Loucy (cell line): ENCODE measurements around the gene ADAM11.

Experiments used
- H2AFZ ChIP-seq: fragments of 200-600 bp; sonication (generic); 2 replicates; pipeline ENCODE4 v1.6.0; 2016; ENCODE audit warnings: antibody characterized with exemption, mild to moderate bottlenecking, low read length, moderate library complexity
- H3F3A ChIP-seq: fragments of 200-600 bp; 2 replicates; pipeline ENCODE4 v1.6.0; 2016; ENCODE audit warnings: antibody characterized with exemption, low read depth, mild to moderate bottlenecking
- H3K27me3 ChIP-seq: fragments of 200-600 bp; sonication (generic); 2 replicates; pipeline ENCODE4 v1.6.1; 2014; ENCODE audit warnings: low read length, mild to moderate bottlenecking; ENCODE audit not compliant: insufficient read depth, poor library complexity, severe bottlenecking
- H3K36me3 ChIP-seq: fragments of 200-600 bp; sonication (generic); 2 replicates; pipeline ENCODE4 v1.6.1; 2016; ENCODE audit warnings: low read length; ENCODE audit not compliant: insufficient read depth
- H3K4me1 ChIP-seq: fragments of 200-600 bp; sonication (generic); 2 replicates; pipeline ENCODE4 v1.5.1; 2014; ENCODE audit warnings: low read length, mild to moderate bottlenecking; ENCODE audit not compliant: insufficient read depth, poor library complexity, severe bottlenecking
- H3K4me2 ChIP-seq: fragments of 200-600 bp; sonication (generic); 2 replicates; pipeline ENCODE4 v1.6.0; 2014; ENCODE audit warnings: antibody characterized with exemption, low read length, low read depth, mild to moderate bottlenecking; ENCODE audit not compliant: poor library complexity, severe bottlenecking
- H3K4me3 ChIP-seq: fragments of 200-600 bp; sonication (generic); 2 replicates; pipeline ENCODE4 v1.5.1; 2014; ENCODE audit warnings: low read length, mild to moderate bottlenecking, mixed read lengths; ENCODE audit not compliant: poor library complexity, severe bottlenecking
- H3K79me2 ChIP-seq: fragments of 200-600 bp; sonication (generic); 2 replicates; pipeline ENCODE4 v1.6.1; 2014; ENCODE audit warnings: low read length; ENCODE audit not compliant: insufficient read depth
- H3K9ac ChIP-seq: fragments of 200-600 bp; sonication (generic); 2 replicates; pipeline ENCODE4 v1.6.0; 2014; ENCODE audit warnings: mild to moderate bottlenecking, low read depth, low read length, moderate library complexity; ENCODE audit not compliant: poor library complexity, severe bottlenecking
- H3K9me2 ChIP-seq: fragments of 200-600 bp; sonication (generic); replicated peaks from 2 replicates; pipeline ENCODE4 v1.6.1; 2016; ENCODE audit warnings: low read depth, low read length, mixed read lengths
- H3K9me3 ChIP-seq: fragments of 200-600 bp; sonication (generic); 2 replicates; pipeline ENCODE4 v1.6.1; 2014; ENCODE audit warnings: mild to moderate bottlenecking, antibody characterized with exemption, low read length, low read depth; ENCODE audit not compliant: insufficient read depth
- H4K20me1 ChIP-seq: fragments of 200-600 bp; sonication (generic); 2 replicates; pipeline ENCODE4 v1.6.0; 2014; ENCODE audit warnings: antibody characterized with exemption, low read length, mild to moderate bottlenecking; ENCODE audit not compliant: insufficient read depth, poor library complexity, severe bottlenecking
- CTCF ChIP-seq: fragments of 200-600 bp; sonication (generic); conservative IDR thresholded peaks from 2 replicates; pipeline ENCODE4 v1.5.1; 2014; ENCODE audit warnings: mild to moderate bottlenecking, antibody characterized with exemption, low read length
- EZH2phosphoT487 ChIP-seq: fragments of 200-600 bp; IDR thresholded peaks from 2 replicates; pipeline ENCODE4 v1.6.1; 2018; ENCODE audit warnings: antibody characterized with exemption, mild to moderate bottlenecking, moderate library complexity, borderline replicate concordance

The ADAM11 gene

DNA sequence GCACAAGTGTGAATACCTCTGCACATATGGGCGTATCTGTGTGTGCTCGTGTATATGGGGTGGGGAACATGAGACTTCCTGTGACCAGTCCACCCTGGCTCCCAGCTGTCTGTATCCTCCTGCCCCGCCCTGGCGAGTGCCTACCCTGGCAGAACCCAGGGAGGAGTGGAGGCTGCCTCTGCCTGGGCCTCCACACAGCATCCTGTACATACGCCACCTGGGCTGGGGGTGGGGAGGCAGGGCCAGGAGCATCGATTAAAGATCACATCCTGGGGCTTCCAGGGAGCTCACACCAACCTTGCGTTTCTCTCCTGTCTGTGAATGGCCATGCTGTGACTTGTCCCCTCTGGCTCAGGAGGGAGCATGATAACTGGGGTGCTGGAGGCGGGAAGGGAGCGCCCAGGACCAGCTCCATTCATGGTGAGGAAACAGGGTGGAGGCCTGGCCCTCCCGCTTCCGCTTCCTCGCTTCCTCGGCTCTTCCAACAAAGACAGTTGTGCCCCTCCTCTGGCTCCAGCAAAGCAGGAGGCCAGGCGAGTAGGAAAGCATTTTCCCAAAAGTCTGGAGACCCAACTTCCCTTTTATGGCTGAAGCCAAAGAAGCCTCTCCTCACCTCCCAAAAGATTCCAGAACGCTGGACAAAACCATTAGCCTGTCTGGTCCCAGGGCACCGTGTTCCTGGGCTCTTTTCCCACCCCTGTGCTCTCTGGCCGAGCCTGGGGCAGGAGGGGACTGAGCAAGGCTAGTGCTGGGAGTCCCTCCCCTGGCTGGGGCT is 22.9 kb downstream of the ADAM11 start:
- H3K27me3 ChIP-seq = no peaks in the 10 kb centered on the region
- no peaks in the 10 kb centered on the region for H3F3A ChIP-seq
- no peaks in the 10 kb centered on the region for H3K9me3 ChIP-seq
- H3K4me1 ChIP-seq = no peaks in the 10 kb centered on the region
- no peak for TF ChIP-seq EZH2phosphoT487
- no peak for TF ChIP-seq CTCF
- no peak overlapping the region for H3K4me3 ChIP-seq
- no peaks in the 10 kb centered on the region for H3K36me3 ChIP-seq
- H3K4me2 ChIP-seq = no peak overlapping the region
- H3K9me2 ChIP-seq = no peaks in the 10 kb centered on the region
- no peaks in the 10 kb centered on the region for H4K20me1 ChIP-seq
- H3K9ac ChIP-seq = no peak overlapping the region
- no peaks in the 10 kb centered on the region for H3K79me2 ChIP-seq
- no peak overlapping the region for H2AFZ ChIP-seq

GRCh38 chr17:44782326-44782850 is 23.6 kb downstream of the ADAM11 start:
- Histone ChIP-seq H3K79me2 (no peaks in the 10 kb centered on the region), H3K9me2 (no peaks in the 10 kb centered on the region), H3K9me3 (no peaks in the 10 kb centered on the region), H4K20me1 (no peaks in the 10 kb centered on the region), H3K4me3 (no peak overlapping the region), H3F3A (no peaks in the 10 kb centered on the region), H3K9ac (no peak overlapping the region), H3K4me1 (no peaks in the 10 kb centered on the region), H3K27me3 (no peaks in the 10 kb centered on the region), H2AFZ (no peak overlapping the region), H3K36me3 (no peaks in the 10 kb centered on the region), H3K4me2 (no peak overlapping the region)
- TF ChIP-seq EZH2phosphoT487 = no peak
- no peak for TF ChIP-seq CTCF

- Histone ChIP-seq H3K9me2 (no peaks in the 10 kb centered on the region), H4K20me1 (no peaks in the 10 kb centered on the region), H3K4me2 (no peak overlapping the region), H3K27me3 (no peaks in the 10 kb centered on the region), H3K9ac (no peak overlapping the region), H3K9me3 (no peaks in the 10 kb centered on the region), H2AFZ (no peak overlapping the region), H3K4me3 (no peak overlapping the region), H3K36me3 (no peaks in the 10 kb centered on the region), H3K79me2 (no peaks in the 10 kb centered on the region), H3K4me1 (no peaks in the 10 kb centered on the region), H3F3A (no peaks in the 10 kb centered on the region)
- TF ChIP-seq CTCF (no peak), EZH2phosphoT487 (no peak)
Observed at GRCh38 chr17:44785921-44786320, 27.1 kb downstream of the ADAM11 start.
